GM12878 (cell line): ENCODE results near the gene TFF2. TPM values are rescaled to one million over a fixed set of nuclear protein-coding genes. Genes with fewer than 3 reads are reported as not detected.

ENCODE experiments used
- ATAC-seq: fragments of 200-7000 bp; cut with Tn5 transposase; 3 replicates; pipeline ENCODE4 v1.9.1; 2020; ENCODE audit warnings: mild to moderate bottlenecking, moderate library complexity
- BruUV-seq: library from RNA; stranded (reverse); fragments of 400-500 nt; replicated peaks from 2 replicates; lab custom pipeline; 2021; lab: Mats Ljungman, UMichigan
- CTCF ChIA-PET: fragments of 300-600 bp; sonication (Branson Sonifier 250); formaldehyde crosslinking; extraction: SDS; loops from one replicate; lab custom pipeline; 2021; ENCODE audit warnings: inconsistent platforms; lab: Yijun Ruan, JAX
- POLR2A ChIA-PET: fragments of 350-600 bp; formaldehyde crosslinking; extraction: SDS; loops from one replicate; lab custom pipeline; 2021; ENCODE audit warnings: inconsistent platforms; lab: Charles Lee
- RAD21 ChIA-PET: fragments of 300-600 bp; sonication (Branson Sonifier 250); formaldehyde crosslinking; loops from one replicate; lab custom pipeline; 2023; ENCODE audit warnings: antibody characterized with exemption; ENCODE audit not compliant: unreplicated experiment; lab: Charles Lee
- SMC1A ChIA-PET: fragments of 300-600 bp; sonication (Branson Sonifier 250); formaldehyde crosslinking; loops from one replicate; lab custom pipeline; 2023; ENCODE audit not compliant: unreplicated experiment, uncharacterized antibody; lab: Charles Lee
- DNase-seq: peaks from one replicate; pipeline ENCODE4 v3.0.0-alpha.2; 2011; ENCODE audit warnings: low read depth, low spot score
- FAIRE-seq: peaks from 3 replicates; lab custom pipeline; 2011; peaks lifted over from hg19 to GRCh38; lab: Jason Lieb, UNC
- H2AFZ ChIP-seq: 2 replicates; pipeline ENCODE4 v1.6.0; 2011; ENCODE audit warnings: low read depth, low read length, control low read depth; ENCODE audit not compliant: control insufficient read depth
- H3K27ac ChIP-seq: 2 replicates; pipeline ENCODE4 v1.5.1; 2011; ENCODE audit warnings: control low read depth; ENCODE audit not compliant: control insufficient read depth, insufficient read depth
- H3K27me3 ChIP-seq, 2 experiments: replicated peaks in 1 of 2; 2 replicates each; pipeline versions ENCODE4 v1.6.0 to v1.6.1; 2011; ENCODE audit warnings: low read length in 1 of 2; ENCODE audit not compliant: control insufficient read depth in 2 of 2, insufficient read depth in 2 of 2
- H3K36me3 ChIP-seq, 2 experiments: 2 replicates each; pipeline ENCODE4 v1.5.1; 2011; ENCODE audit warnings: low read length in 1 of 2; ENCODE audit not compliant: control insufficient read depth in 2 of 2, insufficient read depth in 2 of 2
- H3K4me1 ChIP-seq: 2 replicates; pipeline ENCODE4 v1.6.1; 2011; ENCODE audit warnings: mild to moderate bottlenecking, low read length, moderate library complexity, mixed read lengths; ENCODE audit not compliant: control insufficient read depth, insufficient read depth
- H3K4me2 ChIP-seq: 2 replicates; pipeline ENCODE4 v1.6.0; 2011; ENCODE audit warnings: control low read depth; ENCODE audit not compliant: control insufficient read depth, insufficient read depth
- H3K4me3 ChIP-seq: fragments of 200-600 bp; sonication (generic); 2 replicates; pipeline ENCODE4 v1.5.1; 2016
- H3K79me2 ChIP-seq: 2 replicates; pipeline ENCODE4 v1.6.0; 2011; ENCODE audit warnings: low read length; ENCODE audit not compliant: control insufficient read depth, insufficient read depth
- H3K9ac ChIP-seq: 2 replicates; pipeline ENCODE4 v1.8.0; 2011; ENCODE audit warnings: low read length, control low read depth, mixed read lengths; ENCODE audit not compliant: control insufficient read depth, insufficient read depth
- H3K9me3 ChIP-seq: replicated peaks from 3 replicates; pipeline ENCODE4 v1.5.1; 2011; ENCODE audit warnings: mild to moderate bottlenecking, low read length; ENCODE audit not compliant: control insufficient read depth, insufficient read depth
- H4K20me1 ChIP-seq: 2 replicates; pipeline ENCODE4 v1.6.0; 2011; ENCODE audit not compliant: control insufficient read depth, insufficient read depth
- EP300 ChIP-seq, 2 experiments: fragments of 150-350 bp in 1 of 2; IDR thresholded peaks; 2 replicates each; pipeline ENCODE4 v1.6.1; 2011 to 2012; ENCODE audit warnings: low read depth in 2 of 2, low read length in 2 of 2, borderline replicate concordance in 1 of 2, improper control_type of control experiment in 1 of 2, inconsistent platforms in 1 of 2; ENCODE audit not compliant: control insufficient read depth in 1 of 2
- EZH2 ChIP-seq: IDR thresholded peaks from 2 replicates; pipeline ENCODE4 v1.6.1; 2012; ENCODE audit warnings: low read depth, mild to moderate bottlenecking, control low read depth, inconsistent platforms, low read length, borderline replicate concordance; ENCODE audit not compliant: control insufficient read depth
- HCFC1 ChIP-seq: fragments of 150-350 bp; IDR thresholded peaks from 2 replicates; pipeline ENCODE4 v1.6.1; 2014; ENCODE audit warnings: low read length
- IKZF2 ChIP-seq, 2 experiments: fragments of 450-650 bp; IDR thresholded peaks; 2 replicates each; pipeline ENCODE4 v1.6.1; 2017; ENCODE audit warnings: mild to moderate bottlenecking in 2 of 2, moderate library complexity in 2 of 2
- KLF5 ChIP-seq: fragments of 450-650 bp; IDR thresholded peaks from 2 replicates; pipeline ENCODE4 v1.6.1; 2014; ENCODE audit warnings: mild to moderate bottlenecking; ENCODE audit not compliant: partially characterized antibody
- NR2C2 ChIP-seq: IDR thresholded peaks from 2 replicates; pipeline ENCODE4 v1.6.1; 2011; ENCODE audit warnings: borderline replicate concordance, low read depth; ENCODE audit not compliant: control insufficient read depth, insufficient read length
- RBBP5 ChIP-seq: fragments of 200-600 bp; sonication (generic); conservative IDR thresholded peaks from 2 replicates; pipeline ENCODE4 v1.6.1; 2016
- TCF7 ChIP-seq: IDR thresholded peaks from 2 replicates; pipeline ENCODE4 v1.6.1; 2014; ENCODE audit warnings: antibody characterized with exemption, borderline replicate concordance
- WGBS: methylation state at CpG from one replicate; pipeline ENCODE4 v1.1.6; 2016; ENCODE audit warnings: low lambda C conversion rate; ENCODE audit not compliant: insufficient replicate concordance, insufficient coverage; ENCODE audit errors: missing lambda C conversion rate; 5-methylcytosine and 5-hydroxymethylcytosine counted together
- in situ Hi-C: fragments of 300-500 bp; cut with MboI; formaldehyde crosslinking; loops from 9 replicates; pipeline ENCODE4 v1.14.3; 2018; ENCODE audit warnings: mixed read lengths
- intact Hi-C: fragments of 100-400 bp; cut with micrococcal nuclease; formaldehyde crosslinking; loops from one replicate; pipeline ENCODE4 v1.14.2; 2022; ENCODE audit not compliant: unreplicated experiment
- polyA plus RNA-seq, 11 experiments: library from polyadenylated mRNA; depleted of rRNA in 4 of 11; unstranded in 6 of 11; stranded (reverse) in 5 of 11; fragments of >200 nt; fragmentation: Nextera tagmentation in 4 of 11; fragmentation: Illumina TruSeq in 1 of 11; extraction: Ambion mirVana in 4 of 11; extraction: Trizol in 1 of 11; gene quantifications; 1 replicate in 1 of 11; 2 replicates in 10 of 11; pipeline versions ENCODE4 v1.2.1 to v1.2.3, GENCODE V29; 2011 to 2016; ENCODE audit warnings: inconsistent platforms in 2 of 11, missing spikeins in 2 of 11, low read depth in 1 of 11
- total RNA-seq, 4 experiments: library from RNA; depleted of rRNA in 3 of 4; stranded (reverse); fragments of >200 nt in 3 of 4; fragmentation: Illumina TruSeq in 1 of 4; extraction: Trizol in 1 of 4; gene quantifications; 2 replicates each; pipeline versions ENCODE4 v1.2.1 to v1.2.3, GENCODE V29; 2013 to 2021
- TF ChIP-seq, protein P1 (sequence below): fragments of 450-650 bp; IDR thresholded peaks from 2 replicates; pipeline ENCODE4 v1.6.1; 2017; ENCODE audit warnings: low read depth, mild to moderate bottlenecking, moderate library complexity

TFF2 gene
- total and polyA plus RNA-seq, 10 of the 15 experiments (the other 5 are each of a cell fraction or from before 2014, with no cell fraction given): 0.56 TPM; not detected in 9

DNA sequence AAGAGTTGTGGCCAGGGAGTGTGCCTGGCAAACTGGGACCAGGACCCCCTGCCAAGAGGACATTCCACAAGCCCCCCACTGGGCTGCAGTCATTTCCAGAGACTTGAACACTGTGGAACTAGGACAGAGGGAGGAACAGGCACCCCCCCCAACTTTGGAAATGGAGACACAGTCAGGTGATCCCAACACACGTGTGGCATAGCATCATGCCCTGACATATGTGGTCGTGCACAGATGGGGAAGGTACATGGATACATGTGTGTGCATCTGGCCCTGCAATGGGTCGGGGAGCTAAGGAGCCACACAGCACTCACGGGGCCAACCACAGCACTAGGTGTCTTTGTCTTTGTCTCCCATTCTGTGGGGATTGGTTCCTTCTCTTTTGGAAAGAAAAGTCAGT lies 28.9 kb downstream of the TFF2 start:
- BruUV-seq: no TSS peak
- DNase-seq (no peak), ATAC-seq (no peak), FAIRE-seq (no peak)
- CTCF ChIA-PET: interaction anchor here (2.1 kb wide), 1 partner anchor 12 kb away, joined by 6 read pairs; no protein-coding TSS in a partner anchor
- Histone ChIP-seq H3K4me1 (peaks cover 3% of the 10 kb centered on the region), H2AFZ (no peak overlapping the region), H3K27me3 (no peaks in the 10 kb centered on the region), H3K79me2 (no peaks in the 10 kb centered on the region), H3K4me2 (no peak overlapping the region), H3K27ac (no peak overlapping the region), H3K4me3 (no peak overlapping the region), H4K20me1 (no peaks in the 10 kb centered on the region), H3K36me3 (no peaks in the 10 kb centered on the region), H3K9me3 (no peaks in the 10 kb centered on the region; the same call in 2 of the 3 replicates), H3K9ac (no peak overlapping the region)
- no peak for TF ChIP-seq RBBP5
- TF ChIP-seq IKZF2 (IDR thresholded peaks at IDR 0.05): no peak
- TF ChIP-seq EZH2: no peak
- no peak for TF ChIP-seq TCF7
- no peak for TF ChIP-seq HCFC1
- TF ChIP-seq KLF5: no peak
- no peak for TF ChIP-seq NR2C2
- TF ChIP-seq, protein P1, sequence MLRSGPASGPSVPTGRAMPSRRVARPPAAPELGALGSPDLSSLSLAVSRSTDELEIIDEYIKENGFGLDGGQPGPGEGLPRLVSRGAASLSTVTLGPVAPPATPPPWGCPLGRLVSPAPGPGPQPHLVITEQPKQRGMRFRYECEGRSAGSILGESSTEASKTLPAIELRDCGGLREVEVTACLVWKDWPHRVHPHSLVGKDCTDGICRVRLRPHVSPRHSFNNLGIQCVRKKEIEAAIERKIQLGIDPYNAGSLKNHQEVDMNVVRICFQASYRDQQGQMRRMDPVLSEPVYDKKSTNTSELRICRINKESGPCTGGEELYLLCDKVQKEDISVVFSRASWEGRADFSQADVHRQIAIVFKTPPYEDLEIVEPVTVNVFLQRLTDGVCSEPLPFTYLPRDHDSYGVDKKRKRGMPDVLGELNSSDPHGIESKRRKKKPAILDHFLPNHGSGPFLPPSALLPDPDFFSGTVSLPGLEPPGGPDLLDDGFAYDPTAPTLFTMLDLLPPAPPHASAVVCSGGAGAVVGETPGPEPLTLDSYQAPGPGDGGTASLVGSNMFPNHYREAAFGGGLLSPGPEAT: no peak
- TF ChIP-seq EP300 (IDR thresholded peaks at IDR 0.05; ENCODE audit: borderline replicate concordance in 1 of 2, control insufficient read depth in 1 of 2, low read depth in 2 of 2, low read length in 2 of 2): no peak
- SMC1A ChIA-PET: no interaction called here
- intact Hi-C loops (no loop called here), in situ Hi-C loops (no loop called here)
- POLR2A ChIA-PET: no interaction called here
- 16% methylated on average over 4 of the region's 4 CpGs for WGBS
- RAD21 ChIA-PET: no interaction called here
